Right renal cortex interstitium (tissue), 3 donors: ENCODE data around the gene CHCHD4. TPM values are rescaled to one million over a fixed set of nuclear protein-coding genes. Genes with fewer than 3 reads are reported as not detected.

ENCODE experiments used
- DNase-seq, 3 donors: peaks; one replicate each; pipeline ENCODE4 v3.0.0-alpha.2; 2013; ENCODE audit warnings: low read depth in 3 of 3, low spot score in 2 of 3
- polyA plus RNA-seq, 3 donors: library from polyadenylated mRNA; unstranded; fragments of 120-200 nt; gene quantifications; one replicate each; pipeline ENCODE4 v1.2.1, GENCODE V29; 2013; ENCODE audit not compliant: insufficient read length in 3 of 3

The CHCHD4 gene
- polyA plus RNA-seq: 10 to 100 TPM; 20.7 to 21.9 (median 21.0) TPM

GRCh38 chr3:14124615-14125192 lies at the start of gene CHCHD4, which contains the start of gene TMEM43:
Gene CHCHD4, minus strand, starts transcription at chr3:14124870. Its CDS starts 194 bp downstream, at chr3:14124676.
Gene TMEM43, plus strand, starts transcription at chr3:14125052. Its CDS starts 142 bp downstream, at chr3:14125194.
- DNase-seq: peak; percentile 96 to 98 (median 97)

- DNase-seq: no peak
Observed at GRCh38 chr3:14172496-14172895, 47.8 kb upstream of the CHCHD4 start.

- DNase-seq: no peak
Observed at GRCh38 chr3:14170531-14171159, 46.0 kb upstream of the CHCHD4 start.

- DNase-seq: no peak
Observed at GRCh38 chr3:14169871-14170270, 45.2 kb upstream of the CHCHD4 start.

- DNase-seq: no peak
Observed at GRCh38 chr3:14169435-14169834, 44.8 kb upstream of the CHCHD4 start.

GRCh38 chr3:14166877-14167603 lies 42.4 kb upstream of the CHCHD4 start:
- DNase-seq: no peak

- no peak for DNase-seq
Observed at GRCh38 chr3:14162178-14162577, 37.5 kb upstream of the CHCHD4 start.

GRCh38 chr3:14161282-14161681 lies 36.6 kb upstream of the CHCHD4 start:
- no peak for DNase-seq

- DNase-seq: no peak
Observed at GRCh38 chr3:14159426-14159825, 34.8 kb upstream of the CHCHD4 start.

- no peak for DNase-seq
Observed at GRCh38 chr3:14158370-14158769, 33.7 kb upstream of the CHCHD4 start.

GRCh38 chr3:14157951-14158350 lies 33.3 kb upstream of the CHCHD4 start:
- DNase-seq: no peak

- DNase-seq: no peak
Observed at GRCh38 chr3:14156843-14157561, 32.3 kb upstream of the CHCHD4 start.

- DNase-seq: no peak
Observed at GRCh38 chr3:14156201-14156600, 31.5 kb upstream of the CHCHD4 start.

- no peak for DNase-seq
Observed at GRCh38 chr3:14154895-14155440, 30.3 kb upstream of the CHCHD4 start.

GRCh38 chr3:14154276-14154675 lies 29.6 kb upstream of the CHCHD4 start:
- no peak for DNase-seq

- DNase-seq: no peak
Observed at GRCh38 chr3:14153663-14154062, 29.0 kb upstream of the CHCHD4 start.

- DNase-seq: no peak
Observed at GRCh38 chr3:14152963-14153355, 28.3 kb upstream of the CHCHD4 start.

- DNase-seq: no peak
Observed at GRCh38 chr3:14152233-14152962, 27.7 kb upstream of the CHCHD4 start.

- no peak for DNase-seq
Observed at GRCh38 chr3:14151471-14152083, 26.9 kb upstream of the CHCHD4 start.
